Airway epithelial cell (primary cell): Measurements from ENCODE around the gene KXD1. TPM values are rescaled to one million over a fixed set of nuclear protein-coding genes. Genes with fewer than 3 reads are reported as not detected.

Experiments used
- total RNA-seq: library from RNA; depleted of rRNA; stranded (reverse); fragments of >200 nt; gene quantifications from 2 replicates; pipeline ENCODE4 v1.2.3, GENCODE V29; 2015

KXD1 gene, protein sequence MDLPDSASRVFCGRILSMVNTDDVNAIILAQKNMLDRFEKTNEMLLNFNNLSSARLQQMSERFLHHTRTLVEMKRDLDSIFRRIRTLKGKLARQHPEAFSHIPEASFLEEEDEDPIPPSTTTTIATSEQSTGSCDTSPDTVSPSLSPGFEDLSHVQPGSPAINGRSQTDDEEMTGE
- total RNA-seq = 105 and 162 TPM in 2 replicates

DNA sequence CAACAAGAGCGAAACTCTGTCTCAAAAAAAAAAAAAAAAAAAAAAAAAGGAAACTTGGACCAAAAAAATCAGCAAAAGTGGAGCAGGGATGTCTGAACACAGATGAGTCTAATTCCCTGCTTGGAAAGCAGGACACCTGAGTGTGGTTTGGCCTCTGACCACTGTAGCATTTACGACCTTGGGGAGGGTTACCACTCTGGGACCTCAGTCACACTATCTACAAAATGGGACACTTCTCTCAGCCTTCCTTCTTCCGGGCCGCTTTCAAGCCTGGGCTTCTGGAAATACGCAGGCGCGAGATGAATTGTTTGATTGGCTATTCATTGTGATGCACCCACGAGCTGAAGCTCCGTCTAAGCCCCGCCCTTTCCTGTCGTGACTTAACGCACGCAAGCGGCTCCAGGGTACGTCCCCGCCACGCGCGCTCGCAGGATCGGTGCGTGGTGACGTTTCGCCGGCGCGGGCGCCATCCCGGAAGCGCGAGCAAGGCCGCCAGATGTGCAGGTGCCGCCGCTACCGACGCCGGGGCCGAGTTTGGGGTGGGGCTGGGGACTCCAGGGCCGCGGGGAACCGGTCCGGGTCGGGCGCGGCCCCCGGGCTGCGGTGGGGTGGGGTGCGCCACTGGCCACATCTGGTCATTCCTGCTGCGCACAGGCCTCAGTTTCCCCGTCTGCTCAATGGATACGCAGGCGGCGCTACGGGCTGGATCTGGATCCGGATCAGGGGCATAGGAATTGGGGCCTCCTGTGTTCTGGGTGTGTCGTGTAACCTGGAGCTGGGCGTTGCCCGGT, at the start of gene KXD1:
KXD1 (plus strand) TSS at position 460 of the 791 bp plus-strand sequence. CDS start 4,187 bp downstream, outside the sequence.

GRCh38 chr19:18521692-18522123, 36.0 kb upstream of the KXD1 start, which contains the start of gene ELL:
ELL (minus strand) TSS chr19:18522070; CDS start chr19:18522055, 15 bp downstream.

GRCh38 chr19:18542941-18543813, 14.5 kb upstream of the KXD1 start, which contains the start of gene FKBP8:
FKBP8 (minus strand) TSS chr19:18543573; CDS start chr19:18541970, 1,603 bp downstream.

GRCh38 chr19:18571564-18572344, 14.1 kb downstream of the KXD1 start, which contains the start of gene UBA52:
UBA52 (plus strand) TSS chr19:18571857; CDS start chr19:18573301, 1,444 bp downstream.

GRCh38 chr19:18588611-18589379, 31.1 kb downstream of the KXD1 start, which contains the start of gene REX1BD:
REX1BD (plus strand) TSS chr19:18588798; CDS start chr19:18588802, 4 bp downstream.

GRCh38 chr19:18606281-18607225, 48.9 kb downstream of the KXD1 start, which contains the start of gene CRLF1:
CRLF1 (minus strand) TSS chr19:18606799; CDS start chr19:18606656, 143 bp downstream.

DNA sequence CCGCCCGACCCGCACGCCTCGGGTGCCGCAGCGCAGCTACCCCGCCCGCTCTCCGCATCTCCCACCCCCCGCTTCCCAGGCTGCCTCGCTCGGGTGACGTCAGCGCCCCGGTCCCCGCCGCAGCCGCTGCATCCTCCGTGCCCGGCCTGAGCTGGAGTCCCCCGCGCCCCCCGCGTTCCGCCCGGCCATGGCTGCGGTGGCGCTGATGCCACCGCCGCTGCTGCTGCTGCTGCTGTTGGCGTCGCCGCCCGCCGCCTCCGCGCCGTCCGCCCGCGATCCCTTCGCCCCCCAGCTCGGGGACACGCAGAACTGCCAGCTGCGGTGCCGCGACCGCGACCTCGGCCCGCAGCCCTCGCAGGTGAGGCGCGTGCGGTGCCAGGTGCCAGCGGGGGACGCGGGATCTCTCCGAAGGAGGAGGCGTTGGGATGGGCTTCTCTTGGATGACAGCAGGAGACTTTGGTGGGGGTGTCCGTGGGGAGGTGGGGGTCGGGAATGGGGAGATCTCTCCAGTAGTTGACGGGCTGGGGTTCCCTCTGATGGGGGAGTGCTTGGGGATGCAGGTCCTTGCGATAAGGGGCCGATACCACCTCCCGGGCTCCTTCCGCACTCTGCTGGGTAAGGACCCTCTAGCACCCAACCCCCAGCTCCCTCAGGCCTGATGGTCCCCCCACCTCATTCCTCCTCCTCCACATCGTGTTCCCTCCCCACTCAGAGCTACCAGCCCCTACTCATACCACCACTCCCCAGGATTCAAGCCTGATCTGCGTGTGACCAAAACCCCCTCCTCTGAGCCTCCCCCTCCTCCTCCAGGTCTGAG, 55.3 kb downstream of the KXD1 start, which contains the start of gene TMEM59L:
TMEM59L (plus strand) TSS at position 99 of the 817 bp plus-strand sequence; CDS start at position 188, 89 bp downstream.

Other genes with a start within 250 kb of the KXD1 start
- gene LSM4, start 234.8 kb upstream of the KXD1 start, total RNA-seq = 484 and 512 TPM in 2 replicates
- 1.3 and 3.0 TPM in 2 replicates for gene PGPEP1, start 217.3 kb upstream of the KXD1 start, total RNA-seq
- gene GDF15, start 171.7 kb upstream of the KXD1 start, total RNA-seq = 19.5 and 29.4 TPM in 2 replicates
- not detected in 2 replicates for gene LRRC25, start 160.2 kb upstream of the KXD1 start, total RNA-seq
- gene SSBP4, start 138.5 kb upstream of the KXD1 start, total RNA-seq = 58.3 and 63.1 TPM in 2 replicates
- 26.8 and 44.0 TPM in 2 replicates for gene ISYNA1, start 119.7 kb upstream of the KXD1 start, total RNA-seq
- gene ELL, start 35.8 kb upstream of the KXD1 start, total RNA-seq = 12.5 and 16.2 TPM in 2 replicates
- 364 and 413 TPM in 2 replicates for gene FKBP8, start 14.3 kb upstream of the KXD1 start, total RNA-seq
- gene UBA52, start 14.0 kb downstream of the KXD1 start, total RNA-seq = 1,269 and 1,304 TPM in 2 replicates
- 143 and 194 TPM in 2 replicates for gene REX1BD, start 30.9 kb downstream of the KXD1 start, total RNA-seq
- gene CRLF1, start 48.9 kb downstream of the KXD1 start, total RNA-seq = 1.2 and 2.4 TPM in 2 replicates
- not detected in 2 replicates for gene TMEM59L, start 55.0 kb downstream of the KXD1 start, total RNA-seq
- 5.3 and 10.3 TPM in 2 replicates for gene KLHL26, start 79.2 kb downstream of the KXD1 start, total RNA-seq
- gene CRTC1, start 125.8 kb downstream of the KXD1 start, total RNA-seq = 2.1 and 3.2 TPM in 2 replicates
- gene COMP, start 233.4 kb downstream of the KXD1 start, total RNA-seq = not detected in 2 replicates